ENCODE measurements around the gene CCDC30.
A peak's percentile ranks its signal among the peaks of the same experiment; 100 is the strongest.
"Not testable (repeated sequence)": the region's sequence is repeated elsewhere in the genome, so short reads cannot be mapped to it uniquely, and the experiment has no call there.

CCDC30 gene

DNA sequence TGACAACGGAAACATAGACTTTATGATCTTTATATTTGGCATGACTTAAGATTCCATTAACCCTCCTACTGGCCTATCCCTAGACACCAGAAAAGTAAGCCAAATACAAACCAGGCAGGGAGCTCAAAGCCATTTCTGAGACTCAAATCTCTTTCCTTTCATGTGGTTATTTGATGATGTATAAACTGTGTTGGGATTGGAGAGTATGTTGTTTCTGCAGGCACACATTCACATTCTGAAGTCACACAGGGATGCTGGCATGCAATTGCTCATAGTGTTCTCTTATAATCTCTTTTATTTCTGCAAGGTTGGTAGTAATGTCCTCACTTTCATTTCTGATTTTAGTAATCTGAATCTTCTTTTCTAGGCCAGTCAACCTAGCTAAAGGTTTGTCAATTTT is 13.0 kb upstream of the CCDC30 start:
- no peak for DNase-seq (ENCODE audit: low read depth in 2 of 2)

GRCh38 chr1:42453386-42453785 is 9.7 kb upstream of the CCDC30 start:
- DNase-seq (ENCODE audit: low read depth in 2 of 2), result no peak

DNA sequence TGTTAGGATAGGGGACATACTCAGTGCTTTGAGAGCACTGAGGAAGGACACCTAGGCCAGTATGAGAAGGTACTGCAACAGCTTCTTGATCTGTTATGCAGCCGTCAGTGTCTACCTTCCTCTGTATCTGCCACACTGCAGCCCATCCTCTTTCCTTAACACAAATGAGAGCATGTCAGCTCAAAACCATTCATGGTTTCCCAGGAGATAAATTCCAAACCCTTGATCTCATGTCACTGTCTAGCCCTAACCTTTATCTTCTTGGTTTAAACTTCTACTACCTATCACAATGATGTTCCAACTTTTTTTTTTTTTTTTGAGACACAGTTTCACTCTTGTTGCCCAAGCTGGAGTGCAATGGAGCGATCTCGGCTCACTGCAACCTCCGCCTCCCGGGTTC is 8.7 kb upstream of the CCDC30 start:
- DNase-seq (ENCODE audit: low read depth in 2 of 2), result no peak

DNA sequence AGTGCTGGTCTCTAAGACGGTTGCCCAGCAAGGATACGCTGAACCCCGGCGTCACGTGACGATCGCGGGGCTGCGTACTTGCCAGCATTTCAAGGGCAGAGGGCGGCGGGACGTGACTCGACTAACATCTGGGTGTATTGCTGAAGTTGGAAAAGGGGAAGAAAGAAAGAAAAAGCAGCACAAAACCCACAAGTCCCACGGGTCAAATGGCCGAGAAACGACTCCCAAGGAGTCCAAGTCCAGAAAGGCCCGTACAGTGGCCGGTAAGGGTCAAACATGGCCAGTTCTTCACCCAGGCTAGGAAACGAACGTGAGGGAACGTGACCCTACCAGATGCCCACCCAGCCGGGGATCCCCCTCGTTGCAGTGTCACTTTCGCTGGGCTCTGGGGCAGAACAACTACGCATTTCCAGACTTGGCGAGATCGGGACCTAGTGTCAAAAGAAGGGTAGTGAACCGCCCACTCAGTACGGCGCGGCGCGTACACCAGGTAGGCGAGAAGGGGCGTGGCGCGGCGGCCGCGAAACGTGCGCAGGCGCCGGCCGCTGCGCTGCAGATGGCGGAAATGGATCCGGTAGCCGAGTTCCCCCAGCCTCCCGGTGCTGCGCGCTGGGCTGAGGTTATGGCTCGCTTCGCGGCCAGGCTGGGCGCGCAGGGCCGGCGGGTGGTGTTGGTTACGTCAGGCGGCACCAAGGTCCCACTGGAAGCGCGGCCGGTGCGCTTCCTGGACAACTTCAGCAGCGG is 6.9 kb upstream of the CCDC30 start, which contains the start of the genes PPCS and ZMYND12:
Gene PPCS (plus strand): TSS at position 534 of the 744 bp plus-strand sequence. CDS start 23 bp downstream, at position 557.
Gene ZMYND12 (minus strand): TSS at position 13 of the 744 bp plus-strand sequence. CDS start 25 bp downstream, outside the sequence.
- peak; percentile 84 to 90 for DNase-seq (ENCODE audit: low read depth in 2 of 2)

- peak; percentile 32 to 38 for DNase-seq (ENCODE audit: low read depth in 2 of 2)
Measured at GRCh38 chr1:42456754-42457089, 6.4 kb upstream of the CCDC30 start.

DNA sequence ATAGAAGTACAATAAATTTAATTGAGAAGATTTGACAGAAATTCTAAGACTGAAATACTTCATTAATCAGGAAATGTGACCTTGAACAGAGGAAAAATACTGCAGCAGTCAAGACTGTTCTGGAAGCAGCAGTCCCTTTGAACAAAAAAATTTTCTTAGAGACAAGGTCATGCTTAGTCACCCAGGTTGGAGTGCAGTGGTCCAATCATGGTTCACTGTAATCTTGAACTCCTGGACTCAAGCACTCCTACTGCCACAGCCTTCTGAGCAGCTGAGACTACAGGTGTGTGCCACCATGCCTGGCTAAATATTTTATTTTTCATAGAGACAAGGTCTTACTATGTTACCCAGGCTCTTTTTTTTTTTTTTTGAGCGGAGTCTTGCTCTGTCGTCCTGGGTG is 1.9 kb upstream of the CCDC30 start:
- DNase-seq (ENCODE audit: low read depth in 2 of 2), result no peak

- no peak for DNase-seq (ENCODE audit: low read depth in 2 of 2)
Measured at GRCh38 chr1:42463921-42464320, 835 bp downstream of the CCDC30 start.

DNA sequence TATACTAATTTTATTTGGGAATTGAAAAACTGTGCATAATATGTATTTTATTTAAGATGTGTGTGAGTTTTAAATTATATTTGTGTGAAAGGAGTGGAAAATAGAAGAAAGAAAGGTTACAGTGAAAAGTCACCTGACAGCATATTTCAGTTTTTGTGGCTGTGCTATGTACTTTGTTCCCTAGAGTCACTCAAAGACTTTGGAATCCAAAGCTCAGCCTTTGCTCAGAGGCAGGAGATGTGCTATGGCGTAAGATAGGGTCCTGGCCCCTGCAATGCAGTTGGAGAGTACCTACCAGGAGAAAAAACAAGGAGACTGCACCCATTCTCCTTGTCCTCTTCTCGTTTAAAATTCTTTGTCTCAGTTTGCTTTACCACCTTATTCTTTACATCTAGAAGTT is 2.9 kb downstream of the CCDC30 start:
- DNase-seq (ENCODE audit: low read depth in 2 of 2), result no peak

- DNase-seq (ENCODE audit: low read depth in 2 of 2), result no peak
Measured at GRCh38 chr1:42469727-42470126, 6.6 kb downstream of the CCDC30 start.

- DNase-seq (ENCODE audit: low read depth in 2 of 2), result no peak
Measured at GRCh38 chr1:42476605-42477004, 13.5 kb downstream of the CCDC30 start.

DNA sequence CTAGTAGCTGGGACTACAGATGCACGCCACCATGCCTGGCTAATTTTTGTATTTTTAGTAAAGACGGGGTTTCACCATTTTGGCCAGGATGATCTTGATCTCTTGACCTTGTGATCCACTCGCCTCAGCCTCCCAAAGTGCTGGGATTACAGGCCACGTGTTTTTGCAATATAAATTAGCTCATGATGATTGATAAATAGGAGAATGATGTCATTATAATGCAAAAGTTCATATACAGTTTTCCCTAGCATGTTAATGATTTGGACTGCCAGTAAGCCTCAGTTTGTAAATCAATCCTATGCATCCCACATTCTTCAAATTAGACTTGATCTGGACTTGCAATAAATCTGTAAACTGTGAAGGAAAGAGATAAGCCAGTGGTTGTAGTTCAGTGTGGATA is 14.3 kb downstream of the CCDC30 start:
- not testable (repeated sequence) for DNase-seq (ENCODE audit: low read depth in 2 of 2)

GRCh38 chr1:42477775-42478174 is 14.7 kb downstream of the CCDC30 start:
- no peak for DNase-seq (ENCODE audit: low read depth in 2 of 2)

- DNase-seq (ENCODE audit: low read depth in 2 of 2), result no peak
Measured at GRCh38 chr1:42479621-42480020, 16.5 kb downstream of the CCDC30 start.

DNA sequence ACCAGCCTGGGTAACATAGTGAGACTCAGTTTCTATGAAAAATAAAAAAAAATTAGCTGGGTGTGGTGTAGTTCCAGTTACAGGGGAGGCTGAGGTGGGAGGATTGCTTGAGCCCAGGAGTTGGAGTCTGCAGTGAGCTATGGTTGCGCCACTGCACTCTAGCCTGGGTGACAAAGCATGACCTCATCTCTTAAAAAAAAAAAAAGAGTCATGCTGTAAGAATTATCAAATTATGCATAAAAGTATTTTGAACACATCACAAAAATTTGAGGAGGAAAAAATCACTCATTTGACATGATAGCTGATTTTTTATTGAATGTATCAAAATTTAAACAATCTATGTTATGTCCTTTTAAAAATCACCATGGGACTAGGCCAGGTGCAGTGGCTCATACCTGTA is 17.8 kb downstream of the CCDC30 start:
- DNase-seq (ENCODE audit: low read depth in 2 of 2), result no peak

DNA sequence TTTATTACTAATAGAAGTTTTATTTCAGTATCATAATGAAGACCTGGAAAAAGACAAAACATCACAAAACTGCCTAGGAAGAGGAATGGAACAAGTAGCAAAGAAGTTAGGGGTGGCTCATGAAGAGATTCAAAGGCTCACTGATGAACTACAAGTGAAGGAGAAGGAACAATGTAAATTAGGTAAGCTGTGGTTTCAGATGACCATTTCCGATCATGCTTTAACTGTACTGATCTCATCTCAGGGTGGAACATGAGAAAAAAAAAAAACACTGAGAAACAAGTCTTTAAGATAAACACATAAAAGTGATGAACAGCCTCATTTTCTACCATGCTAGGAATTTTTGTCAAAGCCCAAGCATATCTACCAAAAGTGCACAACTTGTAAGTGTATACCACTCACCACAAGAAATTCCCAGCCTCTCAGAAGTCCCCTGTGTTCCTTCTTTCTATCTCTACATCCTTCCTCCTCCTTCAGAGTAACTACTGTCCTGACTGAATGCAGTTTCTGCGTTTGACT is 19.6 kb downstream of the CCDC30 start:
- DNase-seq (ENCODE audit: low read depth in 2 of 2), result no peak

- DNase-seq (ENCODE audit: low read depth in 2 of 2), result no peak
Measured at GRCh38 chr1:42484382-42484781, 21.3 kb downstream of the CCDC30 start.

GRCh38 chr1:42490237-42490636 is 27.2 kb downstream of the CCDC30 start:
- no peak for DNase-seq (ENCODE audit: low read depth in 2 of 2)

DNA sequence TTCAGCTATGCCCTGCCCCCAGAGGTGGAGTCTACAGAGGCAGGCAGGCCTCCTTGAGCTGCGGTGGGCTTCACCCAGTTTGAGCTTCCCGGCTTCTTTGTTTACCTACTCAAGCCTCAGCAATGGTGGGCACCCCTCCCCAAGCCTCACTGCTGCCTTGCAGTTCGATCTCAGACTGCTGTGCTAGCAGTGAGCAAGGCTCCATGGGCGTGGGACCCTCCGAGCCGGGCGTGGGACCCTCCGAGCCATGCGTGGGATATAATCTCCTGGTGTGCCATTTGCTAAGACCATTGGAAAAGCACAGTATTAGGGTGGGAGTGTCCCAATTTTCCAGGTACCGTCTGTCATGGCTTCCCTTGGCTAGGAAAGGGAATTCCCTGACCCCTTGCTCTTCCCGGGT is 38.9 kb downstream of the CCDC30 start:
- DNase-seq (ENCODE audit: low read depth in 2 of 2), result not testable (repeated sequence)

DNA sequence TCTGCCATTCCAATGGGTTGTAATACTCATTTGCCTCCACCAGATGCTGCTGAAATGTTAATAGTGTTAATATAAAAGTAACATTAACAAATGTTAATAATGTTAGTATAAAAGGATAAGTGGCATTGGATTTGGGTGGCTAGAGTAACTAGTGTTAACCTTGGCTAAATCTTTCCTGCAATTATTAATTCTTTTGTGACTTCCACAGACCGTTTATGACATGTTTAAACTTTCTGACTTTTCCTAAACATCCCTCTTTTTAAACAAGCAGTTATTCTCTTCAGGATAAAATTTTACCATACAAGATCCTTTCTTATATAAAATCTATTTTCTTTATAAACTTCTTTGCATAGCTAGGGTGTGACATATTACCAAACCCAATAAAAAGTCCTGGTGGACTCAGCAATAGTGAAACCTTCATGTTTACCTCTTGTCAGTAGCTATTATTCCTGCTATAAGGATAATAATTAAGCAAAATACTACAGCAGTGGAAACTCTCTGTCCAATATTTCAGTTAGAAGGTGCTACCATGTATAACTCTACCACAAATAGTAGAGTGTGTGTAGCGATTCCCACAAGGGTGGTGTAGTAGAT is 41.5 kb downstream of the CCDC30 start:
- no peak for DNase-seq (ENCODE audit: low read depth in 2 of 2)

DNA sequence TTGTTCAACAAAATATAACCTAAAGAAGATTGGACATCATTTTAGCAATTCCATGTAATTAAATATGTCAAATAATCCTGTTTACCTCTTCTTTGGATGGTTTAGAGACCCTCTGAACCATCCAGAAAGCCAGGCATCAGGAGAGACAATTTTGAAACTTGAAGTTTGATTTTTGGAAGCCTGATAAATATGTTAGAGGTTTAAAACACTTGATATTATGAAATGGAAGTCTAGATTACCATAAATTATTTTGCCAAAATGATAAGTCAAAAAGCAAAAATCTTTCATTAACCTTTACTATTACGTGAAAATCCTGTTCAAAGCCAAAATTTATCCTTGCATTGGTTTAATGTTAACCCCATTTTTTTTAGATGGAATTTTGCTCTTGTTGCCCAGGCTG is 43.5 kb downstream of the CCDC30 start:
- DNase-seq (ENCODE audit: low read depth in 2 of 2), result no peak

- DNase-seq (ENCODE audit: low read depth in 2 of 2), result not testable (repeated sequence)
Measured at GRCh38 chr1:42511581-42512155, 48.6 kb downstream of the CCDC30 start.

- DNase-seq (ENCODE audit: low read depth in 2 of 2), result no peak
Measured at GRCh38 chr1:42518908-42519307, 55.8 kb downstream of the CCDC30 start.

DNA sequence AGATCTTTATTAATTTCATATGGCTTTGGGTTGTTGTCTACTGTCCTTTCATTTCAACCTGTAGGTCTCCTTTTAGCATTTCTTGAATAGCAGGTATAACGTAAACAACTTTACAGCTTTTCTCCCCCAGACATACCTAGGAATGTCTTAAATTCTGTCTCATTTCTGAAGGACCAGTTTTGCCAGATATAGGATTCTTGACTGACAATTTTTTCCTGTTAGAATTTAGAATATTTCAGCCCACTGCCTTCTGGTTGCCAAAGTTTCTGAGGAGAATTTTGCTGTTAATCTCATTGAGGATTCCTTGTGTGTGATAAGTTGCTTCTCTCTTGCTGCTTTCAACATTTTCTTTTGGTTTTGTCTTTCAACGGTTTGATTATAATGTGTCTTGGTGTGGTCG is 60.1 kb downstream of the CCDC30 start:
- no peak for DNase-seq (ENCODE audit: low read depth in 2 of 2)

Measured in stimulated activated CD4-positive, alpha-beta T cell treated with anti-CD3 and anti-CD28 coated beads, Interleukin-12 subunit alpha, Interleukin-12 subunit beta, amount 100 ng/mL, for 24 hours (primary cell).